ENCODE measurements around the gene RNASE7. TPM values are rescaled to one million over a fixed set of nuclear protein-coding genes. Genes with fewer than 3 reads are reported as not detected.

The RNASE7 gene
- total RNA-seq, 2 donors from 2014 or later, result not detected

GRCh38 chr14:21070610-21071224 is 28.6 kb downstream of the RNASE7 start:
- Mint-ChIP-seq H3K27ac (peak overlapping the region; percentile 95), H3K4me1 (peaks cover 39% of the 10 kb centered on the region), H3K4me3 (peak overlapping the region; percentile 87), H3K36me3 (ENCODE audit: low read depth) (peaks cover 12% of the 10 kb centered on the region), H3K27me3 (peaks cover 78% of the 10 kb centered on the region)
- peak; percentile 31 for ATAC-seq
- no peaks in the 10 kb centered on the region for H3K9me3 ChIP-seq (ENCODE audit: control insufficient read depth, low read length, poor library complexity, severe bottlenecking)
- DNase-seq, result no peak

- peaks cover 74% of the 10 kb centered on the region for H3K27me3 Mint-ChIP-seq
- H3K9me3 ChIP-seq (ENCODE audit: control insufficient read depth, low read length, poor library complexity, severe bottlenecking), result no peaks in the 10 kb centered on the region
- H3K27ac Mint-ChIP-seq, result peak overlapping the region; percentile 95
- H3K4me3 Mint-ChIP-seq, result peak overlapping the region; percentile 87
- peaks cover 14% of the 10 kb centered on the region for H3K36me3 Mint-ChIP-seq (ENCODE audit: low read depth)
- peaks cover 43% of the 10 kb centered on the region for H3K4me1 Mint-ChIP-seq
- peak in 2 of 3 donors; percentile 21 to 37 for DNase-seq
- peak; percentile 40 for ATAC-seq
Measured at GRCh38 chr14:21071225-21072030, 29.3 kb downstream of the RNASE7 start.

GRCh38 chr14:21072031-21072473 is 29.9 kb downstream of the RNASE7 start:
- Mint-ChIP-seq H3K4me3 (peak overlapping the region; percentile 87), H3K27me3 (peaks cover 70% of the 10 kb centered on the region), H3K4me1 (peaks cover 43% of the 10 kb centered on the region), H3K36me3 (ENCODE audit: low read depth) (peaks cover 14% of the 10 kb centered on the region), H3K27ac (peak overlapping the region; percentile 95)
- no peak for ATAC-seq
- no peaks in the 10 kb centered on the region for H3K9me3 ChIP-seq (ENCODE audit: control insufficient read depth, low read length, poor library complexity, severe bottlenecking)
- no peak for DNase-seq

- no peaks in the 10 kb centered on the region for H3K9me3 ChIP-seq (ENCODE audit: control insufficient read depth, low read length, poor library complexity, severe bottlenecking)
- Mint-ChIP-seq H3K4me1 (peaks cover 43% of the 10 kb centered on the region), H3K36me3 (ENCODE audit: low read depth) (peaks cover 14% of the 10 kb centered on the region), H3K4me3 (peak overlapping the region; percentile 87), H3K27ac (peak overlapping the region; percentile 95), H3K27me3 (peaks cover 62% of the 10 kb centered on the region)
- DNase-seq (no peak), ATAC-seq (no peak)
Measured at GRCh38 chr14:21072781-21073339, 30.7 kb downstream of the RNASE7 start.

- no peak for ATAC-seq
- peaks cover 52% of the 10 kb centered on the region for H3K27me3 Mint-ChIP-seq
- DNase-seq, result no peak
- H3K9me3 ChIP-seq (ENCODE audit: control insufficient read depth, low read length, poor library complexity, severe bottlenecking), result no peaks in the 10 kb centered on the region
- peaks cover 35% of the 10 kb centered on the region for H3K4me1 Mint-ChIP-seq
- peaks cover 14% of the 10 kb centered on the region for H3K36me3 Mint-ChIP-seq (ENCODE audit: low read depth)
- no peak overlapping the region for H3K4me3 Mint-ChIP-seq
- H3K27ac Mint-ChIP-seq, result peak overlapping the region; percentile 95
Measured at GRCh38 chr14:21073921-21074320, 31.8 kb downstream of the RNASE7 start.

GRCh38 chr14:21074398-21075272 is 32.5 kb downstream of the RNASE7 start:
- Mint-ChIP-seq H3K4me3 (no peak overlapping the region), H3K27ac (peak overlapping the region; percentile 95), H3K27me3 (peaks cover 45% of the 10 kb centered on the region), H3K36me3 (ENCODE audit: low read depth) (peaks cover 14% of the 10 kb centered on the region), H3K4me1 (peaks cover 28% of the 10 kb centered on the region)
- no peak for DNase-seq
- ATAC-seq, result no peak
- no peaks in the 10 kb centered on the region for H3K9me3 ChIP-seq (ENCODE audit: control insufficient read depth, low read length, poor library complexity, severe bottlenecking)

GRCh38 chr14:21075719-21076437 is 33.7 kb downstream of the RNASE7 start:
- Mint-ChIP-seq H3K27me3 (peaks cover 37% of the 10 kb centered on the region), H3K4me1 (peaks cover 19% of the 10 kb centered on the region), H3K4me3 (no peak overlapping the region), H3K36me3 (ENCODE audit: low read depth) (peaks cover 14% of the 10 kb centered on the region), H3K27ac (peak overlapping the region; percentile 77)
- ATAC-seq (no peak), DNase-seq (no peak)
- H3K9me3 ChIP-seq (ENCODE audit: control insufficient read depth, low read length, poor library complexity, severe bottlenecking), result no peaks in the 10 kb centered on the region

- peaks cover 13% of the 10 kb centered on the region for H3K36me3 Mint-ChIP-seq (ENCODE audit: low read depth)
- H3K9me3 ChIP-seq (ENCODE audit: control insufficient read depth, low read length, poor library complexity, severe bottlenecking), result no peaks in the 10 kb centered on the region
- peaks cover 7% of the 10 kb centered on the region for H3K4me1 Mint-ChIP-seq
- no peak overlapping the region for H3K4me3 Mint-ChIP-seq
- no peak for DNase-seq
- ATAC-seq, result no peak
- H3K27me3 Mint-ChIP-seq, result peaks cover 19% of the 10 kb centered on the region
- H3K27ac Mint-ChIP-seq, result peak overlapping the region; percentile 85
Measured at GRCh38 chr14:21077672-21078071, 35.5 kb downstream of the RNASE7 start.

- DNase-seq (no peak), ATAC-seq (no peak)
- H3K4me3 Mint-ChIP-seq, result no peak overlapping the region
- peaks cover 9% of the 10 kb centered on the region for H3K4me1 Mint-ChIP-seq
- H3K27me3 Mint-ChIP-seq, result peaks cover 13% of the 10 kb centered on the region
- H3K36me3 Mint-ChIP-seq (ENCODE audit: low read depth), result peaks cover 11% of the 10 kb centered on the region
- H3K9me3 ChIP-seq (ENCODE audit: control insufficient read depth, low read length, poor library complexity, severe bottlenecking), result no peaks in the 10 kb centered on the region
- no peak overlapping the region for H3K27ac Mint-ChIP-seq
Measured at GRCh38 chr14:21078287-21078686, 36.1 kb downstream of the RNASE7 start.

- Mint-ChIP-seq H3K27ac (no peak overlapping the region), H3K4me1 (peaks cover 9% of the 10 kb centered on the region), H3K4me3 (no peak overlapping the region), H3K27me3 (peaks cover 8% of the 10 kb centered on the region), H3K36me3 (ENCODE audit: low read depth) (peaks cover 7% of the 10 kb centered on the region)
- H3K9me3 ChIP-seq (ENCODE audit: control insufficient read depth, low read length, poor library complexity, severe bottlenecking), result no peaks in the 10 kb centered on the region
- ATAC-seq, result no peak
- no peak for DNase-seq
Measured at GRCh38 chr14:21078726-21079125, 36.6 kb downstream of the RNASE7 start.

GRCh38 chr14:21081521-21082142 is 39.5 kb downstream of the RNASE7 start:
- peak overlapping the region; percentile 34 for H3K27ac Mint-ChIP-seq

More at GRCh38 chr14:21081521-21082142, 39.5 kb downstream of the RNASE7 start:
- ATAC-seq (no peak), DNase-seq (no peak)
- peaks cover 4% of the 10 kb centered on the region for H3K36me3 Mint-ChIP-seq (ENCODE audit: low read depth)
- peaks cover 19% of the 10 kb centered on the region for H3K4me1 Mint-ChIP-seq
- no peak overlapping the region for H3K4me3 Mint-ChIP-seq
- H3K27me3 Mint-ChIP-seq, result peaks cover under 1% of the 10 kb centered on the region
- no peaks in the 10 kb centered on the region for H3K9me3 ChIP-seq (ENCODE audit: control insufficient read depth, low read length, poor library complexity, severe bottlenecking)

Data from T-helper 17 cell (primary cell).